T-helper 1 cell (primary cell): ENCODE data around the gene SLC25A21.

Source experiments
- DNase-seq, 5 donors: peaks; one replicate each; pipeline ENCODE4 v3.0.0-alpha.2; 2012 to 2020

SLC25A21 gene

GRCh38 chr14:36857842-36858445 lies 314.5 kb downstream of the SLC25A21 start:
- no peak for DNase-seq

GRCh38 chr14:36857136-36857535 lies 315.3 kb downstream of the SLC25A21 start:
- no peak for DNase-seq

GRCh38 chr14:36856095-36856878 lies 316.1 kb downstream of the SLC25A21 start:
- DNase-seq, result no peak

- no peak for DNase-seq
Measured at GRCh38 chr14:36855396-36855795, 317.0 kb downstream of the SLC25A21 start.

GRCh38 chr14:36852981-36853691 lies 319.3 kb downstream of the SLC25A21 start:
- DNase-seq, result no peak

- DNase-seq, result no peak
Measured at GRCh38 chr14:36848213-36848612, 324.2 kb downstream of the SLC25A21 start.

GRCh38 chr14:36847366-36847765 lies 325.0 kb downstream of the SLC25A21 start:
- DNase-seq, result no peak

GRCh38 chr14:36845356-36846012 lies 326.9 kb downstream of the SLC25A21 start:
- DNase-seq, result no peak

- no peak for DNase-seq
Measured at GRCh38 chr14:36844443-36845195, 327.8 kb downstream of the SLC25A21 start.

GRCh38 chr14:36843410-36843809 lies 329.0 kb downstream of the SLC25A21 start:
- DNase-seq, result no peak

GRCh38 chr14:36835128-36835527 lies 337.3 kb downstream of the SLC25A21 start:
- DNase-seq, result no peak

GRCh38 chr14:36834293-36834692 lies 338.1 kb downstream of the SLC25A21 start:
- no peak for DNase-seq

GRCh38 chr14:36829547-36829946 lies 342.9 kb downstream of the SLC25A21 start:
- no peak for DNase-seq

GRCh38 chr14:36827861-36828260 lies 344.5 kb downstream of the SLC25A21 start:
- no peak for DNase-seq

GRCh38 chr14:36826614-36827013 lies 345.8 kb downstream of the SLC25A21 start:
- no peak for DNase-seq

GRCh38 chr14:36824854-36825253 lies 347.6 kb downstream of the SLC25A21 start:
- DNase-seq, result no peak

GRCh38 chr14:36823651-36824050 lies 348.8 kb downstream of the SLC25A21 start:
- DNase-seq, result no peak

GRCh38 chr14:36822685-36823084 lies 349.7 kb downstream of the SLC25A21 start:
- no peak for DNase-seq

- no peak for DNase-seq
Measured at GRCh38 chr14:36820901-36821300, 351.5 kb downstream of the SLC25A21 start.

- DNase-seq, result no peak
Measured at GRCh38 chr14:36820111-36820709, 352.2 kb downstream of the SLC25A21 start.

- no peak for DNase-seq
Measured at GRCh38 chr14:36818794-36819384, 353.5 kb downstream of the SLC25A21 start.

GRCh38 chr14:36818246-36818645 lies 354.2 kb downstream of the SLC25A21 start:
- DNase-seq, result no peak
